K562 (cell line): ENCODE results near the gene NCAM2. TPM values are rescaled to one million over a fixed set of nuclear protein-coding genes. Genes with fewer than 3 reads are reported as not detected.

Source experiments
- ATAC-seq: fragments of 200-7000 bp; cut with Tn5 transposase; 3 replicates; pipeline ENCODE4 v1.9.1; 2020; ENCODE audit warnings: moderate library complexity
- BruUV-seq: library from RNA; stranded (reverse); fragments of 400-500 nt; replicated peaks from 2 replicates; lab custom pipeline; 2021; lab: Mats Ljungman, UMichigan
- CTCF ChIA-PET: fragments of 300-600 bp; formaldehyde crosslinking; extraction: SDS; loops from one replicate; lab custom pipeline; 2021; ENCODE audit warnings: low intra/inter-chr PET ratio; lab: Yijun Ruan, JAX
- POLR2A ChIA-PET: fragments of 300-600, 350-650 bp; sonication (Branson Sonifier 250); formaldehyde crosslinking; extraction: SDS; loops from one replicate; lab custom pipeline; 2021; ENCODE audit warnings: antibody characterized with exemption, inconsistent platforms; lab: Yijun Ruan, JAX
- DNase-seq, 4 experiments: peaks; one replicate each; pipeline versions ENCODE4 v3.0.0 to v3.0.0-alpha.2; 2011 to 2018; ENCODE audit warnings: low spot score in 3 of 4, mixed read lengths in 3 of 4; ENCODE audit errors: extremely low read depth in 1 of 4
- FAIRE-seq: peaks from 2 replicates; lab custom pipeline; 2011; peaks lifted over from hg19 to GRCh38; lab: Jason Lieb, UNC
- H2AFZ ChIP-seq: 2 replicates; pipeline ENCODE4 v1.6.0; 2011; ENCODE audit warnings: low read depth, low read length, control low read depth, inconsistent platforms
- H3K27ac ChIP-seq: fragments of 200-600 bp; 3 replicates; pipeline ENCODE4 v1.8.0; 2011; ENCODE audit warnings: low read depth, mild to moderate bottlenecking, control low read depth, inconsistent platforms, low read length, moderate library complexity, mixed read lengths; ENCODE audit errors: extremely low read depth
- H3K27me3 ChIP-seq, 2 experiments: fragments of 300-600 bp in 1 of 2; 2 replicates in 1 of 2; 3 replicates in 1 of 2; pipeline versions ENCODE4 v1.6.0 to v1.8.0; 2011; ENCODE audit warnings: inconsistent platforms in 2 of 2, low read length in 2 of 2, mild to moderate bottlenecking in 1 of 2, mixed read lengths in 1 of 2, moderate library complexity in 1 of 2; ENCODE audit not compliant: control insufficient read depth in 2 of 2, insufficient read depth in 2 of 2
- H3K36me3 ChIP-seq: fragments of 300-600 bp; 3 replicates; pipeline ENCODE4 v1.8.0; 2011; ENCODE audit warnings: mild to moderate bottlenecking, low read length, inconsistent platforms; ENCODE audit not compliant: control insufficient read depth, insufficient read depth
- H3K4me1 ChIP-seq, 2 experiments: fragments of 200-600 bp in 1 of 2; replicated peaks in 1 of 2; 2 replicates in 1 of 2; 3 replicates in 1 of 2; pipeline versions ENCODE4 v1.5.1 to v1.8.0; 2011; ENCODE audit warnings: inconsistent platforms in 2 of 2, low read length in 2 of 2, mild to moderate bottlenecking in 1 of 2, mixed read lengths in 1 of 2, moderate library complexity in 1 of 2; ENCODE audit not compliant: control insufficient read depth in 2 of 2, insufficient read depth in 2 of 2
- H3K4me2 ChIP-seq: 2 replicates; pipeline ENCODE4 v1.6.1; 2011; ENCODE audit warnings: low read length, control low read depth, inconsistent platforms, mixed read lengths; ENCODE audit not compliant: insufficient read depth
- H3K4me3 ChIP-seq: fragments of 200-600 bp; sonication (generic), shearing (Covaris generic); 2 replicates; pipeline ENCODE4 v1.5.1; 2016; ENCODE audit warnings: control low read depth, inconsistent platforms
- H3K79me2 ChIP-seq: fragments of 200-600 bp; 3 replicates; pipeline ENCODE4 v1.8.0; 2011; ENCODE audit warnings: low read length, inconsistent platforms; ENCODE audit not compliant: control insufficient read depth, insufficient read depth
- H3K9ac ChIP-seq, 2 experiments: 2 replicates each; pipeline versions ENCODE4 v1.6.0 to v1.6.1; 2011; ENCODE audit warnings: low read depth in 2 of 2, low read length in 2 of 2, control low read depth in 1 of 2, inconsistent platforms in 1 of 2, mild to moderate bottlenecking in 1 of 2, mixed read lengths in 1 of 2; ENCODE audit not compliant: insufficient read depth in 1 of 2
- H3K9me1 ChIP-seq: one replicate; pipeline ENCODE4 v1.6.0; 2011; ENCODE audit warnings: inconsistent platforms, mild to moderate bottlenecking, low read length, moderate library complexity; ENCODE audit not compliant: control insufficient read depth, insufficient read depth
- H3K9me3 ChIP-seq: replicated peaks from 2 replicates; pipeline ENCODE4 v1.5.1; 2011; ENCODE audit warnings: low read depth, low read length, inconsistent platforms; ENCODE audit not compliant: control insufficient read depth, insufficient read depth
- H4K20me1 ChIP-seq: replicated peaks from 2 replicates; pipeline ENCODE4 v1.6.1; 2011; ENCODE audit warnings: low read length, inconsistent platforms, mixed read lengths; ENCODE audit not compliant: control insufficient read depth, insufficient read depth
- COPS2 ChIP-seq: fragments of 450-650 bp; conservative IDR thresholded peaks from 2 replicates; pipeline ENCODE4 v1.6.1; 2016; ENCODE audit warnings: mild to moderate bottlenecking, moderate library complexity
- CTCF ChIP-seq, 3 experiments: IDR thresholded peaks in 2 of 3; conservative IDR thresholded peaks in 1 of 3; 2 replicates each; pipeline ENCODE4 v1.5.1; 2011 to 2012; ENCODE audit warnings: low read length in 3 of 3, mild to moderate bottlenecking in 3 of 3, control low read depth in 2 of 3, improper control_type of control experiment in 1 of 3, inconsistent platforms in 1 of 3, low read depth in 1 of 3, mixed read lengths in 1 of 3, moderate library complexity in 1 of 3; ENCODE audit not compliant: insufficient read depth in 2 of 3
- MTA2 ChIP-seq: fragments of 450-650 bp; IDR thresholded peaks from 2 replicates; pipeline ENCODE4 v1.6.1; 2016; ENCODE audit warnings: low read depth
- POLR2AphosphoS2 ChIP-seq: IDR thresholded peaks from 2 replicates; pipeline ENCODE4 v1.6.1; 2012; ENCODE audit warnings: low read length, improper control_type of control experiment
- RAD21 ChIP-seq, 2 experiments: fragments of 250-450 bp in 1 of 2; fragments of 450-650 bp in 1 of 2; sonication (Bioruptor Pico) in 1 of 2; formaldehyde crosslinking in 1 of 2; IDR thresholded peaks in 1 of 2; conservative IDR thresholded peaks in 1 of 2; 2 replicates each; pipeline versions ENCODE4 v1.4.0 to v1.8.0; 2020 to 2022; ENCODE audit warnings: mild to moderate bottlenecking in 2 of 2, moderate library complexity in 1 of 2
- REST ChIP-seq, 2 experiments: fragments of 450-650 bp; formaldehyde crosslinking in 1 of 2; IDR thresholded peaks; 2 replicates each; pipeline versions ENCODE4 v1.4.0 to v1.6.1; 2014 to 2020; ENCODE audit warnings: mild to moderate bottlenecking in 2 of 2, borderline replicate concordance in 1 of 2, low read depth in 1 of 2
- ZNF644 ChIP-seq: fragments of 200-800 bp; sonication (Bioruptor generic); IDR thresholded peaks from 2 replicates; pipeline ENCODE4 v1.6.1; 2016; ENCODE audit warnings: low read depth, missing genetic modification characterization, missing compliant biosample characterization
- WGBS: fragments of 100-300 bp; shearing (Covaris generic); methylation state at CpG from one replicate; pipeline ENCODE4 v1.1.6; 2016; ENCODE audit warnings: low coverage, mixed read lengths; ENCODE audit not compliant: insufficient coverage; ENCODE audit errors: missing lambda C conversion rate; 5-methylcytosine and 5-hydroxymethylcytosine counted together
- in situ Hi-C: fragments of 300-500 bp; cut with MboI; formaldehyde crosslinking; loops from 4 replicates; pipeline ENCODE4 v1.15.0; 2018; ENCODE audit warnings: inconsistent platforms, mixed read lengths
- intact Hi-C: fragments of 100-400 bp; cut with micrococcal nuclease; formaldehyde crosslinking; loops from 2 replicates; pipeline ENCODE4 v1.14.2; 2022
- polyA plus RNA-seq, 8 experiments: library from polyadenylated mRNA; depleted of rRNA in 4 of 8; stranded (reverse) in 5 of 8; unstranded in 3 of 8; fragments of >200 nt; fragmentation: Nextera tagmentation in 2 of 8; fragmentation: Illumina TruSeq in 1 of 8; extraction: Ambion mirVana in 2 of 8; extraction: Trizol in 1 of 8; gene quantifications; 2 replicates each; pipeline versions ENCODE4 v1.2.1 to v1.2.3, GENCODE V29; 2011 to 2014; ENCODE audit warnings: inconsistent platforms in 1 of 8, missing spikeins in 1 of 8
- total RNA-seq, 7 experiments: library from RNA; depleted of rRNA in 6 of 7; stranded (reverse); fragments of >200 nt in 6 of 7; fragmentation: Illumina TruSeq in 2 of 7; extraction: Trizol in 2 of 7; gene quantifications; 2 replicates each; pipeline versions ENCODE4 v1.2.1 to v1.2.3, GENCODE V29; 2011 to 2021; ENCODE audit warnings: low replicate concordance in 1 of 7

NCAM2 gene
- total and polyA plus RNA-seq, 9 of the 15 experiments (the other 6 are each of a cell fraction or from before 2014, with no cell fraction given) = 14.0 to 58.2 (median 27.8) TPM

GRCh38 chr21:21232320-21232719 lies 234.1 kb downstream of the NCAM2 start:
- CTCF ChIA-PET = no interaction called here
- ATAC-seq = peak; percentile 56; the same call in 1 of the 3 replicates
- H3K36me3 ChIP-seq = no peaks in the 10 kb centered on the region
- peak in 1 of 4 experiments; percentile 30 for DNase-seq
- no peaks in the 10 kb centered on the region for H3K27me3 ChIP-seq
- H3K4me2 ChIP-seq = no peak overlapping the region
- BruUV-seq = no TSS peak
- no peaks in the 10 kb centered on the region for H3K9me1 ChIP-seq
- peak; percentile 67 for FAIRE-seq
- H4K20me1 ChIP-seq = no peaks in the 10 kb centered on the region
- no peak overlapping the region for H3K27ac ChIP-seq
- intact Hi-C loops = loop anchor here (5.0 kb wide), 1 partner anchor 410 kb away; no protein-coding TSS in a partner anchor
- in situ Hi-C loops = no loop called here
- no peak overlapping the region for H3K9ac ChIP-seq
- POLR2A ChIA-PET = no interaction called here
- H2AFZ ChIP-seq = no peak overlapping the region
- peak in 1 of 3 experiments; percentile 42; a peak in 3 of 6 replicates for TF ChIP-seq CTCF (IDR thresholded peaks at IDR 0.05 in 2 of 3, conservative IDR thresholded peaks at IDR 0.05 in 1 of 3; ENCODE audit: insufficient read depth in 2 of 3, low read depth in 1 of 3, low read length in 3 of 3)
- no peak for TF ChIP-seq COPS2
- no peak for TF ChIP-seq MTA2
- TF ChIP-seq REST (IDR thresholded peaks at IDR 0.05; ENCODE audit: borderline replicate concordance) = 0 out of 2 replicates have a peak, but pooled peaks have one; percentile 4
- TF ChIP-seq REST (CRISPR knock-in tag; IDR thresholded peaks at IDR 0.05; ENCODE audit: low read depth) = no peak
- no peak for TF ChIP-seq POLR2AphosphoS2
- no peak for TF ChIP-seq ZNF644
- TF ChIP-seq RAD21 (CRISPR knock-in tag; conservative IDR thresholded peaks at IDR 0.05 in 1 of 2, IDR thresholded peaks at IDR 0.05 in 1 of 2) = peak in 1 of 2 experiments; percentile 48; a peak in 3 of 4 replicates
- no peaks in the 10 kb centered on the region for H3K9me3 ChIP-seq
- peaks cover 27% of the 10 kb centered on the region; the same call in 1 of the 3 replicates for H3K79me2 ChIP-seq
- no peak overlapping the region for H3K4me3 ChIP-seq
- 0 out of 5 replicates have a peak, but pooled peaks cover 0 to 2% of the 10 kb centered on the region in 2 experiments for H3K4me1 ChIP-seq
- WGBS = 37% methylated on average over 1 of the region's 1 CpG
